K562 (cell line): ENCODE results near the gene CDC20B. TPM values are rescaled to one million over a fixed set of nuclear protein-coding genes. Genes with fewer than 3 reads are reported as not detected.

Source experiments
- ATAC-seq: fragments of 200-7000 bp; cut with Tn5 transposase; 3 replicates; pipeline ENCODE4 v1.9.1; 2020; ENCODE audit warnings: moderate library complexity
- BruUV-seq: library from RNA; stranded (reverse); fragments of 400-500 nt; replicated peaks from 2 replicates; lab custom pipeline; 2021; lab: Mats Ljungman, UMichigan
- CTCF ChIA-PET: fragments of 300-600 bp; formaldehyde crosslinking; extraction: SDS; loops from one replicate; lab custom pipeline; 2021; ENCODE audit warnings: low intra/inter-chr PET ratio; lab: Yijun Ruan, JAX
- POLR2A ChIA-PET: fragments of 300-600, 350-650 bp; sonication (Branson Sonifier 250); formaldehyde crosslinking; extraction: SDS; loops from one replicate; lab custom pipeline; 2021; ENCODE audit warnings: antibody characterized with exemption, inconsistent platforms; lab: Yijun Ruan, JAX
- DNase-seq, 4 experiments: peaks; one replicate each; pipeline versions ENCODE4 v3.0.0 to v3.0.0-alpha.2; 2011 to 2018; ENCODE audit warnings: low spot score in 3 of 4, mixed read lengths in 3 of 4; ENCODE audit errors: extremely low read depth in 1 of 4
- FAIRE-seq: peaks from 2 replicates; lab custom pipeline; 2011; peaks lifted over from hg19 to GRCh38; lab: Jason Lieb, UNC
- H2AFZ ChIP-seq: 2 replicates; pipeline ENCODE4 v1.6.0; 2011; ENCODE audit warnings: low read depth, low read length, control low read depth, inconsistent platforms
- H3K27ac ChIP-seq: fragments of 200-600 bp; 3 replicates; pipeline ENCODE4 v1.8.0; 2011; ENCODE audit warnings: low read depth, mild to moderate bottlenecking, control low read depth, inconsistent platforms, low read length, moderate library complexity, mixed read lengths; ENCODE audit errors: extremely low read depth
- H3K27me3 ChIP-seq, 2 experiments: fragments of 300-600 bp in 1 of 2; 2 replicates in 1 of 2; 3 replicates in 1 of 2; pipeline versions ENCODE4 v1.6.0 to v1.8.0; 2011; ENCODE audit warnings: inconsistent platforms in 2 of 2, low read length in 2 of 2, mild to moderate bottlenecking in 1 of 2, mixed read lengths in 1 of 2, moderate library complexity in 1 of 2; ENCODE audit not compliant: control insufficient read depth in 2 of 2, insufficient read depth in 2 of 2
- H3K36me3 ChIP-seq: fragments of 300-600 bp; 3 replicates; pipeline ENCODE4 v1.8.0; 2011; ENCODE audit warnings: mild to moderate bottlenecking, low read length, inconsistent platforms; ENCODE audit not compliant: control insufficient read depth, insufficient read depth
- H3K4me1 ChIP-seq, 2 experiments: fragments of 200-600 bp in 1 of 2; replicated peaks in 1 of 2; 2 replicates in 1 of 2; 3 replicates in 1 of 2; pipeline versions ENCODE4 v1.5.1 to v1.8.0; 2011; ENCODE audit warnings: inconsistent platforms in 2 of 2, low read length in 2 of 2, mild to moderate bottlenecking in 1 of 2, mixed read lengths in 1 of 2, moderate library complexity in 1 of 2; ENCODE audit not compliant: control insufficient read depth in 2 of 2, insufficient read depth in 2 of 2
- H3K4me2 ChIP-seq: 2 replicates; pipeline ENCODE4 v1.6.1; 2011; ENCODE audit warnings: low read length, control low read depth, inconsistent platforms, mixed read lengths; ENCODE audit not compliant: insufficient read depth
- H3K4me3 ChIP-seq: fragments of 200-600 bp; sonication (generic), shearing (Covaris generic); 2 replicates; pipeline ENCODE4 v1.5.1; 2016; ENCODE audit warnings: control low read depth, inconsistent platforms
- H3K79me2 ChIP-seq: fragments of 200-600 bp; 3 replicates; pipeline ENCODE4 v1.8.0; 2011; ENCODE audit warnings: low read length, inconsistent platforms; ENCODE audit not compliant: control insufficient read depth, insufficient read depth
- H3K9ac ChIP-seq, 2 experiments: 2 replicates each; pipeline versions ENCODE4 v1.6.0 to v1.6.1; 2011; ENCODE audit warnings: low read depth in 2 of 2, low read length in 2 of 2, control low read depth in 1 of 2, inconsistent platforms in 1 of 2, mild to moderate bottlenecking in 1 of 2, mixed read lengths in 1 of 2; ENCODE audit not compliant: insufficient read depth in 1 of 2
- H3K9me1 ChIP-seq: one replicate; pipeline ENCODE4 v1.6.0; 2011; ENCODE audit warnings: inconsistent platforms, mild to moderate bottlenecking, low read length, moderate library complexity; ENCODE audit not compliant: control insufficient read depth, insufficient read depth
- H3K9me3 ChIP-seq: replicated peaks from 2 replicates; pipeline ENCODE4 v1.5.1; 2011; ENCODE audit warnings: low read depth, low read length, inconsistent platforms; ENCODE audit not compliant: control insufficient read depth, insufficient read depth
- H4K20me1 ChIP-seq: replicated peaks from 2 replicates; pipeline ENCODE4 v1.6.1; 2011; ENCODE audit warnings: low read length, inconsistent platforms, mixed read lengths; ENCODE audit not compliant: control insufficient read depth, insufficient read depth
- BCOR ChIP-seq: fragments of 450-650 bp; IDR thresholded peaks from 2 replicates; pipeline ENCODE4 v1.6.1; 2016
- CTCFL ChIP-seq: IDR thresholded peaks from 2 replicates; pipeline ENCODE4 v1.6.1; 2011; ENCODE audit warnings: borderline replicate concordance, low read depth, mild to moderate bottlenecking, moderate library complexity, low read length; ENCODE audit not compliant: insufficient read depth, poor library complexity, severe bottlenecking
- WGBS: fragments of 100-300 bp; shearing (Covaris generic); methylation state at CpG from one replicate; pipeline ENCODE4 v1.1.6; 2016; ENCODE audit warnings: low coverage, mixed read lengths; ENCODE audit not compliant: insufficient coverage; ENCODE audit errors: missing lambda C conversion rate; 5-methylcytosine and 5-hydroxymethylcytosine counted together
- in situ Hi-C: fragments of 300-500 bp; cut with MboI; formaldehyde crosslinking; loops from 4 replicates; pipeline ENCODE4 v1.15.0; 2018; ENCODE audit warnings: inconsistent platforms, mixed read lengths
- intact Hi-C: fragments of 100-400 bp; cut with micrococcal nuclease; formaldehyde crosslinking; loops from 2 replicates; pipeline ENCODE4 v1.14.2; 2022
- polyA plus RNA-seq, 8 experiments: library from polyadenylated mRNA; depleted of rRNA in 4 of 8; stranded (reverse) in 5 of 8; unstranded in 3 of 8; fragments of >200 nt; fragmentation: Nextera tagmentation in 2 of 8; fragmentation: Illumina TruSeq in 1 of 8; extraction: Ambion mirVana in 2 of 8; extraction: Trizol in 1 of 8; gene quantifications; 2 replicates each; pipeline versions ENCODE4 v1.2.1 to v1.2.3, GENCODE V29; 2011 to 2014; ENCODE audit warnings: inconsistent platforms in 1 of 8, missing spikeins in 1 of 8
- total RNA-seq, 7 experiments: library from RNA; depleted of rRNA in 6 of 7; stranded (reverse); fragments of >200 nt in 6 of 7; fragmentation: Illumina TruSeq in 2 of 7; extraction: Trizol in 2 of 7; gene quantifications; 2 replicates each; pipeline versions ENCODE4 v1.2.1 to v1.2.3, GENCODE V29; 2011 to 2021; ENCODE audit warnings: low replicate concordance in 1 of 7

The CDC20B gene
- total and polyA plus RNA-seq, 9 of the 15 experiments (the other 6 are each of a cell fraction or from before 2014, with no cell fraction given), result 0.04 TPM; not detected in 8

GRCh38 chr5:55141945-55142690 lies 30.9 kb downstream of the CDC20B start:
- POLR2A ChIA-PET, result interaction anchor here (0.6 to 1.1 kb wide), 3 partner anchors 9 to 230 kb away, joined by 3 to 5 read pairs (median 3); no protein-coding TSS in a partner anchor
- DNase-seq (no peak), FAIRE-seq (no peak)

More at GRCh38 chr5:55141945-55142690, 30.9 kb downstream of the CDC20B start:
- in situ Hi-C loops (no loop called here), intact Hi-C loops (no loop called here)
- Histone ChIP-seq H3K27me3 (no peaks in the 10 kb centered on the region; a peak in 1 of 5 replicates), H3K9me3 (no peaks in the 10 kb centered on the region), H3K4me1 (no peaks in the 10 kb centered on the region), H3K79me2 (no peaks in the 10 kb centered on the region), H2AFZ (no peak overlapping the region), H4K20me1 (no peaks in the 10 kb centered on the region), H3K9ac (no peak overlapping the region), H3K27ac (no peak overlapping the region), H3K4me2 (no peak overlapping the region), H3K36me3 (no peaks in the 10 kb centered on the region), H3K4me3 (no peak overlapping the region), H3K9me1 (no peaks in the 10 kb centered on the region)
- no peak for ATAC-seq
- TF ChIP-seq BCOR (no peak), CTCFL (peak; percentile 29)
- WGBS, result 3% methylated on average over 9 of the region's 9 CpGs
- no TSS peak for BruUV-seq
- CTCF ChIA-PET, result no interaction called here
